HG02623 (cell line): ENCODE results near the gene UBE2L6.
A peak's percentile ranks its signal among the peaks of the same experiment; 100 is the strongest.
"Not testable (repeated sequence)": the region's sequence is repeated elsewhere in the genome, so short reads cannot be mapped to it uniquely, and the experiment has no call there.

Experiments used
- ATAC-seq: cut with Tn5 transposase; IDR thresholded peaks from one replicate; pipeline ENCODE4 v1.9.1; 2021; ENCODE audit warnings: moderate library complexity; ENCODE audit not compliant: unreplicated experiment

UBE2L6 gene

DNA sequence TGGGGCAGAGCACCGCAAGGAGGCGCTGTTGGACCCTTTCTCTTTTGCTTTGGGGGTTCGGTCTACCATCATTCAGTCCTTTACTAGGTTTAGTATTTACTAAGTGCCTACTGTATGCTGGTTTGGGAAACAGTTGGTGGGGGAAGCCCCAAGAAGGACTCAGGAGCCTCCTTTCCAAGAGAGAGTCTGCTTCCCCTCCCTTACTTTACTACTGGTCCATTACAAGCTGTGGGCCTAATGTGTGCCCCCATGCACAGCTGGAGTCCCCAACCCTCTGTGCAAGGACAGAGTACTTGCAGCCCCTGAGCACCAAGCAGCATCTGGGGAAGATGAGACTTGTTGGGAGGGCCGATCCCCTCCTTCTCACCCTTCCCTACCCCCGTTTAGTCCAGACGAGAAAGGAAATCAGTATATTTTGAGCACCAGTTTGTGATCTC, 876 bp upstream of the UBE2L6 start:
- peak; percentile 2 for ATAC-seq

- peak; percentile 2 for ATAC-seq
Observed at GRCh38 chr11:57566905-57567514, 462 bp downstream of the UBE2L6 start.

DNA sequence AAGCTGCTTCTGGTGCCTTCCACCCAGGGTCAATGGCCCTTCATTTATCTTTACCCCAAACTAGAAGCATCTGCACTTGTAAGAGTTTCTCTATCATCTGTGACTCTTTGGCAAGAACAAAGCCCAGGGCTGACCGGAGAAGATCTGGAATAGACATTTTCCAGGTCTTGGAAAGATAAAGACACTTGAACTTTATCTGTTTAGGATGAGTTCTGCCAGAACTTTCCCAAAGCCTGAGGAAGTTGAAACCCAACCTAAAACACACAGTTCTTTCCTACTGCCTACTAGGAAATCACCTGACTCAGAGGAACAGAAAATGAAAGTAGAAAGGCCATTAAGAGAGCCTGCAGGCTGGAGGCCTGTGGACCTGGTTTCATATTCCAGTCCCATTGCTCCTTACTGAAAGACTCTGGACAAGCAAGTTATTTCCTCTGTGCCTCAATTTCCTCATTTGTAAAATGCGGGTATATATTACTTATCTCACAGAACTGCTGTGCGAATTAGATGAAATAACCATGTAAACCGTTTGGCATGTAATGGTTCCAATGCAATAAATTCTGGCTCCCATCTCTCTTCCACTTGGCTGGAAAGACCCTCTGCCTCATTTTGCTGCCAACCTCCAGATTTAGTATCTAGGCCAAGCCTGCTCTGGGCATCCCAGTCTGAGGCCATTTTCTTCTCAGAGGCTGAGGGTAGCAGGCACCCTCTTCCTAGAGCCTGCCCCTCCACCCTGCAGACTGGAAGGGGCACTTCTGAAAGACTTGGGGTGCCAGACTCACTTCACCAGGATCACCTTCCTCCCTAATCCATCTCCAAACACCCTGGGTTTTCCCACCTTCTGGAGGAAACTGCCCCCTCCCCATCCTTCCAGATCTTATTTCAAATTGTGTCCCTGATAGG, 1.2 kb downstream of the UBE2L6 start:
- ATAC-seq = peak; percentile 63

GRCh38 chr11:57562596-57562995, 4.9 kb downstream of the UBE2L6 start:
- ATAC-seq = no peak

GRCh38 chr11:57560146-57560545, 7.3 kb downstream of the UBE2L6 start:
- no peak for ATAC-seq

DNA sequence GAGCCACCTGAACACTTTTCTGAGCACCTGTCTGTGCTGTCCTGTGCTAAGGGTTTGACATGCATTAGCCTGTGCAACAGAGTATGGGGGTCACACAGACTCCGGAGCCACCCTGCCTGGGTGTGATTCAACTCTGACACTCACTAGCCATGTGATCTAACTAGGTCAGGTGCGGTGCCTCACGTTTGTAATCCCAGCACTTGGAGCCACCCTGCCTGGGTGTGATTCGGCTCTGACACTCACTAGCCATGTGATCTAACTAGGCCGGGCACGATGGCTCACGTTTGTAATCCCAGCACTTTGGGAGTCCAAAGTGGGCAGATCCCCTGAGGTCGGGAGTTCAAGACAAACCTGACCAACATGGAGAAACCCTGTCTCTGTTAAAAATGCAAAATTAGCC, 11.4 kb downstream of the UBE2L6 start:
- no peak for ATAC-seq

DNA sequence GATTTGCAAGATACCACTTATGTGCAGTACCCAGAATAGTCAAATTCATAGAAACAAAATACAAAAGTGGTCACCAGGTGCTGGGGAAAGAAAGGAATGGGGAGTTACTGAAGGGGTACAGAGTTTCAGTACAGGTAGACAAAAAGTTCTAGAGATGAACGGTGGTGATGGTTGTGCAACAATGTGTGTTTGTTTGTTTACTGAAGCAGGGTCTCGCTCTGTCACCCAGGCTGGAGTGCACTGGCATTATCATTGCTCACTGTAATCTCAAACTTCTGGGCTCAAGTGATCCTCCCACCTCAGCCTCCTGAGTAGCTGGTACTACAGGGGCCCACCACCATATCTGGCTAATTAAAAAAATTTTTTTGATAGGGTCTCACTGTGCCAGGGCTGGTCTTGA, 12.1 kb downstream of the UBE2L6 start:
- ATAC-seq = no peak

GRCh38 chr11:57552479-57552878, 15.0 kb downstream of the UBE2L6 start:
- no peak for ATAC-seq

- ATAC-seq = no peak
Observed at GRCh38 chr11:57551941-57552340, 15.5 kb downstream of the UBE2L6 start.

DNA sequence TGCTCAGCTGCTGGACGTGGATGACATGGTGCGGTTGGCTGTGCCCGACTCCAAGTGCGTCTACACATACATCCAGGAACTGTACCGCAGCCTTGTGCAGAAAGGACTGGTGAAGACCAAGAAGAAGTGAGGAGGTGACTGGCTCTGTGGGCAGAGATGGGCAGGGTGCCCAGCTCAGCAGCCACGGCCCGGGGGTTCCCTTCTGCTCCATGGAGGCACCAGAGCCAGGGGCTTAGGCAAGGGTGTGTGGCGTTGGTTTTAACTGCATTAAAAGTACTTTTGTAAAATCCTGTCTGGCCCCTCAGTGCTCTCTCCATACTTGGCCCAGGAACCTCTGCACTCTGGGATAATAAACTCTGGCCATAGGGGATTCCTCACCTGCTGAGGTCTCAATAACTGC, 17.5 kb downstream of the UBE2L6 start:
- ATAC-seq = no peak

- peak; percentile 76 for ATAC-seq
Observed at GRCh38 chr11:57547854-57548377, 19.6 kb downstream of the UBE2L6 start.

DNA sequence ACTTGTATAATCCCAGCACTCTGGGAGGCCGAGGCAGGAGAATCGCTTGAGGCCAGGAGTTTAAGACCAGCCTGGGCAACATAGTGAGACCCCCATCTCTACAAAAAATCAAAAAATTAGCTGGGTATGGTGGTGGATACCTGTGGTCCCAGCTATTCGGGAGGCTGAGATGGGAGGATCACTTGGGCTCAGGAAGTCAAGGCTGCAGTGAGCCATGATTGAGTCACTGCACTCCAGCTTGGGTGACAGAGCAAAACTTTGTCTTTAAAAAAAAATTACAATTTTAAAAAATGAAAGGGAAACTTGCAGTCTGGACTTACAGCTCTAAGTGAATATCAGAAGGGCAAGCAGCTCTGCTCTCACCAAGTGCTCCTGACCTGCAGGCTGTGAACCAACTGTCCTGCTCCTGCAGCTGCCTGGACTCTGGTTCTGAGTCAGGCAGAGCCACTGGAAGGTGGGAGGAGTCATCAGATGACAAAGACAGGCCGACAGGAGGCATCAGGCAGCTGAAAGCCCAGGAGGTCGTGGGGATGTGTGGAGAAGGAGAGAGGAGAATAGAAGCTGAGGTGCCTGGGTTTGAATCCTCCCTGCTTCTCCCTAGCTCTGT, 20.5 kb downstream of the UBE2L6 start:
- peak; percentile 61 for ATAC-seq

DNA sequence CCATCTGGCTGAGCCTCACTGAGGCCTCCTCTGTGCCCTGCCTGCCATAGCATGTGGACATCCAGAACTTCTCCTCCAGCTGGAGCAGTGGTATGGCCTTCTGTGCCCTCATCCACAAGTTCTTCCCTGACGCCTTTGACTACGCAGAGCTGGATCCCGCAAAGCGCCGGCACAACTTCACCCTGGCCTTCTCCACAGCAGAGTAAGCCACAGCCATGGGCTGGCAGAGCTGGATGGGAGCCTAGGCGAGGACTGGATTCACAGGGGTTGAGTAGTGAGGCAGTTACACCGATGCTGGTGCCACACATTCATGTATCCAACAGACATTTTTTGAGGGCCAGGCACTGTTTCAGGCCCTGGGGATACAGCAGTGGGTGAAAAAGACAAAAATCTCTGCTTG, 21.0 kb downstream of the UBE2L6 start:
- ATAC-seq = no peak

- ATAC-seq = no peak
Observed at GRCh38 chr11:57545883-57546282, 21.6 kb downstream of the UBE2L6 start.

- no peak for ATAC-seq
Observed at GRCh38 chr11:57544566-57544965, 22.9 kb downstream of the UBE2L6 start.

- ATAC-seq = no peak
Observed at GRCh38 chr11:57543593-57543992, 23.9 kb downstream of the UBE2L6 start.

GRCh38 chr11:57542582-57542981, 24.9 kb downstream of the UBE2L6 start:
- no peak for ATAC-seq

DNA sequence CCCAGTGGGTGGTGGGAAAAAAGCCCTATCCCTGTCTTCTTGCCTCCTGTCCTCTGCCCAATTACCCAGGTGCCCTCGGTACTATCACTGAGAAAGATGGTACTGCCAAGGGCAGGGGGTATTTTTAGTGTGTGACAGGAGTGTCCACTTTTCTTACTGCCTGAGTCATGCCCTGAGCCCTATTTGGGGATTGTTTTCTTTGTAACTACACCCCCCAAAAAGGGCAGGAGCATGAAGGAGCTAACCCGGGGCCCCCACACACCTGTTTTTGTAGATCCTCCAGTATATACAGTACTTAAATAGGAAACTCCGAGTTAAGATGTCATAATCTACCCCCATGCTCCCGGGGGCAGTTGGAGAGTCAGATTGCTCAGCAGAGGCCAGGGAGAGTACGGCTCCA, 26.3 kb downstream of the UBE2L6 start:
- no peak for ATAC-seq

DNA sequence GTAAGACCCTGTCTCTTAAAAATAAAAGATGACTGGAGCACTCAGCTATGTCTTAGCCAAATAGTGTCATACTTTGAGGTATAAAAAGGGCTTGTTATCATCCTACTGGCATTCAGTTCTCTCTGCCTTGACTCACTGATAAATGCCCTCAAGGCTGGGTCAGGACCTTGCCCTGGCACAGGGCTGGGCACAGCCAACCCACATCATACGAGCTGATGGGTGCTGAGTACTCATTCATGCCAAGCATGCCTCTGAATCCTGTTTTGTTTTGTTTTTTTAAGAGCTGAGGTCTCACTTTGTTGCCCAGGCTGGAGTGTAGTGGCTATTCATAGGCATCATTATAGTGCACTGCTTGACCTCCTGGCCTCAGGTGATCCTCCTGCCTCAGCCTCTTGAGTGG, 28.1 kb downstream of the UBE2L6 start:
- ATAC-seq = no peak

- ATAC-seq = no peak
Observed at GRCh38 chr11:57536947-57537619, 30.4 kb downstream of the UBE2L6 start, which contains the start of gene SMTNL1. Gene SMTNL1, plus strand, starts transcription at chr11:57537595. Its CDS starts 5,048 bp downstream, at chr11:57542643.

GRCh38 chr11:57534449-57534848, 33.0 kb downstream of the UBE2L6 start:
- ATAC-seq = not testable (repeated sequence)
